GM19025 (cell line): ENCODE data around the gene HOPX.
"Not testable (repeated sequence)": the region's sequence is repeated elsewhere in the genome, so short reads cannot be mapped to it uniquely, and the experiment has no call there.

Experiments used
- ATAC-seq: cut with Tn5 transposase; IDR thresholded peaks from one replicate; pipeline ENCODE4 v1.9.1; 2021; ENCODE audit warnings: mild to moderate bottlenecking, low read depth, moderate library complexity; ENCODE audit not compliant: unreplicated experiment

HOPX gene

DNA sequence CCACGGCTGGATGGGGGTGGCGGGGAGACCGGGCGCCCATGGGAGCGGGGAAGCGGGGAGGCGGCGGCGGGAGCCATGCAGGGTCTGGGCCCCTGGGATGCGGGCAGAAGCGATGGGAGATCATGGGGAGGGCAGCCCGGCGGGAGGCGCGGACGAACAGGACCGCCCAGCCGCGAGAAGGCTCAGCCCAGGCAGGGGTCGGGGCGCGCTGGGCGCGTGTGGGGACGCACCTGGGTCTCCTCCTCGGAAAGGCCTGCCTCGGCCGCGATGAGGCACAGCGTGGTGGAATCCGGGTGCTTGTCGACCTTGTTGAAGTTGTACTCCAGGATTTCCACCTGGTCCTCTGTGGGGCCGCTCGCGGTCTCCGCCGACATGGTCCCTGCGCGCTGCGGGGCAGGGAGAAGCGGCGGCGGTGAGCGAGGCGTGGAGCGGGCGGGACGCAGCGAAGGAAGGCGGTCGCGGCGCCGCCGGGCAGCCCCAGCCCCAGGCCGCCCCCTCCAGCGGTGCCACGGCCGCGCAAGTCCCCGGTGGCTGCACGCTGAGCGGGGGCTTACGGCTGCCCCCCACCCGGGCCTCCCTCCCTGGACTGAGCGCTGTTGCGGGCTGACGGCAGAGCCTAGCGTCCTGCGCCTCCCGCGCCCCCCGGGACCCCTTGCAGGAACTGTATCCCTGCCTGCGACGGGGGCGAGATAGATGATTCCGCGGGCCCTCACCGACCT lies 25.3 kb downstream of the HOPX start:
- no peak for ATAC-seq

DNA sequence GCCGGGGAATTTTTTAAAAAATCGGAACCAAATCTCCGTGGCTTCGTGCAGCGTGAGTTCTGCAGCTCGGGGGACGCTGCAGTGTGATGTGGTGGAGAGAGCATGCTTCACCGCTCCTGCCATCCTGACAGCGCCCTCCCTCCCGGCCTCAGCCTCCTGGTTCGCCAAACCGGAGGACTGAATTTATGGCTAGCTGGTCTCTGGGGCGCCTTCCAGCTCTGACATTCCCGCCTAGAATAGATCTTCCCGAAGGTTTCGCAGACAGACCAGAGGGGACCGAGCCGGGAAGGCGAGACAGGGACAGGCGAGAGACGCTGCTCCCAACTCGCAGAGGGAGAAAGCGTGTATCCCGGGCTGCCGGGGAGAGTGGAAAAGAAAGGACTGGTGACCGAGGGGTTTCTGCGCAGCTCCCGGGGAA lies 25.9 kb downstream of the HOPX start:
- ATAC-seq: no peak

DNA sequence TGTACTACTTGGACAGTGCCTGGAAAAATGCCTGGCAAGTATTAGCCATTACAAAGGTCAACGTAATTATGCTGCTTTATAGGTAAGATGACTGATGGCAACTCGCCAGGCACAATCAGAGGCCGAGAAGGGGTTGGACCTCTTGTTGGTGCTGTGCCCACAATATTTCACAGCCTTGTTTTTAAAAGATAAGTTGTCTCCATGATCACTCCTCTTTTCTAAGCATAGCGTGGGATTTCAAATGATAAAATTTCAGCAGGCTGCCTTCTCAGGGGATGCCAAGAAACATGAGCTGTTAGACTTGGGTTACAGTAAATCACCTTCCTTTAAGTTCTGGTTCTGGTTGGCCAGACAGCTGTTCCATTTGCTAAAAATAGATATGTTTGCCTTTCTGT lies 26.9 kb downstream of the HOPX start:
- ATAC-seq: no peak

DNA sequence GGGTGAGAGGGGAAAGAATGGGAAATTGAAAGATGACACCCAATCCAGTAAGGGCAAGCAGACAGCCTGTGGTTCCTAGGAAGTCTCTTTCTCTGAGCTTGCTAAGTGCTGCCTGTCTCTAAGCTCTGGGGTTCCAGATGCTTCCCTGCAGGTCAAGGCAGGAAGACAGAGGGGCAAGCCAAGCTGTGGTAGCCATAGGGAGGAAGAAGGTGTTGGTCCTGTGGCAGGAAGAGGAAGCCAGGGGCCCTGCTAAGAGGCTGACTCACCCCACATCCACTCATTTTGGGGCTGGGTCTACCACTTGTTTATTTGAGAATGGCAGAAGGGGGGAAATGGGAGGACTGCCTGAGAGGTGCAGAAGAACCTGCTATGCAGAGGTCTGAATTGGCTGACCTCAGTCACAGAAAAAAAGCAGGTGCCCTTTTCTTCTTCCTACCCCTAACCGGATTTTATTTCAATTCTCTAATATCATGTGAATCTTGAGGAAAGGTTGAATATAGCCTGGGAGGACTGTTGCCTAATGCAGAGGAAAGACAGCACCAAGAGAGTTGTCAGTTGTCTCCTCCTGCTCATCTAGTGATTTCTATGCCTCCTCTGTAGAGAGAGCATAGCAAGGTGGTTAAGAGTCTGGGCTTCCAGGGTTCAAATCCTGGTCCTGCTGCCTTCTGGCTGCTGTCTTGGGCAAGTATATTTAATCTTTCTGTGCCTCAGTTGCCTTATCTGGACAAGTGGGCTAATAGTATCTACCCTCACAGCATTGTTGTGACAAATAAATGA lies 27.4 kb downstream of the HOPX start:
- ATAC-seq: no peak

DNA sequence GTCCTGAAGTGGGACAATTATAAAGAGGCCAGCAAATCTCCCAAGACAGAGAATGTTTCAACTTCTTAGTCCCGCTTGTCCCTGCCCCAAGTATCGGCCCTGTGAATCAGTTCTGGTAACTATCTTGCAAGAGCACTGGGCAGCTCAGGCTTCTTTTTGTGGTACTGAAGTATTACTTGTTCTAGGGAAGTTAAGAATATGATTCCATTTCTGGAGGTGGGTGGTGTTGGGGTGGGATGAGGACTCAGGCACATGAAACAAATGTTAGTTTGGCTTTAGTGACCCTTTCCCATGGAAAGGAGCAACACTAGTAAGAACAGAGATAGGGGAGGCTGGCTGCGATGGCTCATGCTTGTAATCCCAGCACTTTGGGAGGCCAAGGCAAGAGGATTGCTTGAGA lies 28.9 kb downstream of the HOPX start:
- ATAC-seq: no peak

DNA sequence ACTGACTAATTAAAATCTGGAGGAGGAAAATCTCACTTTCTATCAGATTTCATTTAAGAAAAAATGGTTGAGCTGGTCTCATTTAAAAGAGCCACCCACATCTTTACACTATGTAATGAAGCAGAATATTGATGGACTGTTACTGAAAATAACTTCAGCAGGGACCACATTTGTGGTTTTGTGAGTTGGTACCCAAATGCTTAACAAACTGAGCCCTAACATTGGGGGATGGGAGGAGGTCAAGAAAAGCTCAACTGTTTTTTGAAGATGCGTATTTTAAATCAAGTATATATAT lies 30.1 kb downstream of the HOPX start:
- ATAC-seq: no peak

DNA sequence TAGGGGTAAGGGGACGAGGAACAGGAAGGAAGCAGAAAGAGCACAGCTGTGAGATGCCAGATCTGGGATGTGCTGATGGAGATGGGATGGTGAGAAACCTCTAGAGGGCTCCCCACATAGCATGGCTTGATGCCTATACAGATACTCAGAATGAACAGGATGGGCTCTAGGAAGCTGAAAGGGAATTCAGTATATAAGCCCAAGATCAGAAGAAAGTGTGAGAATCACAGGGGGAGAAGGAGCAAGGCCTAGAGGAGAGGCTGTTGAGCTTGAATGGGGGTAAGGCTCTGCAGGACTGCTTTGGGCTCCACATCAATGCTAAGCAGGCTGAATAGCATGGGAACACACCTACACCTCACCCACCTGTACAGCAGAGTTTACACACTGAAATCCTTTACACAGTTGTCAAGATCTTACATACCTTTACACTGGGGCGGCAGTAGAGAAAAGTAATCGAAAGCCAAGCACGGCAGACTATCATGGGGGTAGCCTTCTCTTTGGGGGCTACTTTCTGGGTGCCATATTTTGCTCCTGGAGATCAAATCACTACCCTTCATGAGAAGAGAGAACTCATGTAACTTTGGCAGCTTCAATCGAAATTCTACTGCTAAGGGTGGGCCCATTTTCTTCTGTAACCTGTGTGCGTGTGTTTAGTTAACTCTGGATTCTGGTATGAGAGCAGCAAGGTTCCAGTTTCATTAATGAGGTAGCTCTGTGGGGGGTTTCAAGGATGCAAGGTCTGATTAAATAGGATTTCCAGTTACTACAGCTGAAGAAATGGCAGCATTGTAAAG lies 30.6 kb downstream of the HOPX start:
- ATAC-seq: no peak

DNA sequence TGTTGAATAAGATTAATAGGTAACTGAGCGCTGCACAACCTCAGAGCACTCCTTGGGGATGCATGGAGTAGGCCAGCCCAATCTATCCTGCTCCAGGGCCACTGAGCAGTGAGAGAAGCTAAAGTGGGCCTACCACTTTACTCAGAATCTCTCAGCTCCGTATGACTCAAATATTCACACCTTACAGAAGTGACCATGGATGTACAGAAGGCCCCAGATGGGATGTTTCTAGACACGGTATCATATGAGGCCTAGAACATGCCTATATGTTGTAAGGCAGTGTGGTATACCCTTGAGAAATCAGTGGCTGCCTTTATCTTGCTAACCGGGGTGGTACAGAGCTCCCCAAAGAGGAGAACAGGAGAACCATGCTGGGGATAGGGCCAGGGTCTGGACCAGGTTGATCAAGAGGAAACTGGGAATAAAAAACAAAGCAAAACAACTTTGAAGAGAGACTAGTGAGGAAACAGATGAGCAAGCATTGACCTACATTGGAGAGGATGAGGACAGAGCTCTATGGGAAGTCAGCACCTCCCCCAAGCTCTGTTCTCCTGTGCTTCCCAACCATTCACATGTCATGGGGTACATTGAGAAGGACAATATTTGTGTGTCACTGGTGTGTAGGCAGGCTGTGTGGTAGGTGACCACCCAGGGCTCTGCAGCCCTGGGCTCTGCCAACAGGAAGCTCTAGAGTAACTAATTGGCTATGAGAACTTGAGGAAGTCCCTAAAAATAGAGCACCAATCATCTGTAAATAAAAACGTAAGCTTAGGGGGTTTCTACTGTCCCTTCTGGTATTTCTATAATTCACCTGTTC lies 31.4 kb downstream of the HOPX start:
- no peak for ATAC-seq

DNA sequence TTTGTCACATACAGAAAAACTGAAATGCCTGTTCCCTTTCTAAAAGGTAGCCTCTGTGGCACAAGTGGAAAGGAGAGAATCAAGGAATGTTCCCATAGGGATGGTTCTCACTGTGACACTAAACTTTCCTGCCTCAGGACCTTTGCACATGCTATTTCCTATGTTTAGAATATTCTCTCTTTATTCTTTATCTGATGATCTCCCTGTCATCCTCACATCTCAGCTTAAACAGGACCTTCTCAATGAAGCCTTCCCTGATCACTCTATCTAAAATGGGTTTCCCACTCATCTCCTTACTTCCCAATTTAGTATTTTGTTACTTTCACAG lies 32.3 kb downstream of the HOPX start:
- no peak for ATAC-seq

DNA sequence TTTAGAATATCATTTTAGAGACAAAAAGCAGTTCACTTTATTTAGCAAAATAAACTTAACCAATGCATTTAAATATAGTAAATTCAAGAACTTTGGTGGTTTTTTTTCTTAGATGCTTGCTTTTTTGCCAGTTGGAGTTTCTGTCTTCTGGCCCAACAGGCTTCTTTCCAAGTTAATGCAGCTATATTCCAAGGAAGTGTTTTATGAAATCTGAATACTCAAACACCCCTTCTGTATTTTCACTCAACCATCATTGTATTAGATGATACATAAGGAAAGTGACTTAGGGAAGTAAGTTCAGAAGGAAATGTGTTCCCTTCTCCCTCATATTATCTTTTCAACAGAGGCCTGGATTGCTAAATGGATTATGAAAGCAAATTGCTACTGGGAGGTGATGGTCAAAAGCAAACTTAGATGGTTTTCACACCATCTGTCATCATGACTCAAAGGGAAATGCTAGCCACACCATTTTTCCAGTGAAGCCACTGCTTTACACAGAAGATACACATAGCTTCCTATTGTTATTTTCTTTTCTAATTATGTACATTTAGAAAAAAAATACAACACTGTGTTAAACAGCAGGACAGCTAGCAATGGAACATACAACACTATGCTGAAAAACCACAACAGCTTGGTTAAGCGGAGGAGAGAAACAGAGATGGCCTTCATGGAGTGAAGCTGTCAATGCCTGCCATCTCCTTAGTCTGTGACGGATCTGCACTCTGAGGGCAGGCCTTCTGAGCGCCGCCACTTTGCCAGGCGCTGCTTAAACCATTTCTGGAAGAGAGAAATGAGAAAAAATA lies 32.9 kb downstream of the HOPX start:
- ATAC-seq: no peak

DNA sequence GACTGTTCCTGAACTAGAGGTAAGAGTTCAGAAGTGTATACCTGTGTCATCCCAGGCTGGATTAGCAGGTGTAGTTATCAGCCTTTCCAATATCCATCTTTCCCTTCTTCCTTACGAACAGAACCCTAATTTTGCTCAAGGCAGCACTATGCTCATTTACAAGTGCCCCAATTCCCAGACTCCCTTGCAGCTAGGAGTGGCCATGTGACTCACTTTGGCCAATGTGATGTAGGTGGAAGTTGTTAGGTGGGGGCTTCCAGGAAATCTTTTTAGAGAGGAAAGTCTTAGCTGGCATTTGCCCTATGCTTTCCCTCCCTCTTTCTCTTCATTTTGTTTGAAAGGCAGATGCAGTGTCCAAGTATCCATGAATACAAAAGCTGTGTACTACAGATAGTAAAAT lies 34.8 kb downstream of the HOPX start:
- no peak for ATAC-seq

DNA sequence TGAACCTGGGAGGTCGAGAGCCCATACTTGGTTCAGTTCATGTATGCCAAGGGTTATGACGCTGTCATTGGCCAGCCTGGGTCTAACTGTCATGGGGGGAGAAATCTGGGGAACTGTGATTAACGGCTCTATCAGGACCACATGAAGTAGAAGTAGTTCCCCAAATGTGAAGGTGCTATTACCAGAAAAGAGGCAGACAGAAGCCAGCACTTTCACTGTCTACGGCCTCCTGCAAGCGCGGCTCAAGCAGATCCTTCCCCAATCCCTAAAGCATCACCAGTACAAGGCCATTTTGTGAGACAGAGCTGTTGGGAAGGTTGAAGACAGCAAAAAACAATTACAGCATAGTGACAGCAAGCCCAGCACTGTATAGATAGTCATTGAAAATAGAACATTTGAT lies 37.5 kb downstream of the HOPX start:
- ATAC-seq: no peak

DNA sequence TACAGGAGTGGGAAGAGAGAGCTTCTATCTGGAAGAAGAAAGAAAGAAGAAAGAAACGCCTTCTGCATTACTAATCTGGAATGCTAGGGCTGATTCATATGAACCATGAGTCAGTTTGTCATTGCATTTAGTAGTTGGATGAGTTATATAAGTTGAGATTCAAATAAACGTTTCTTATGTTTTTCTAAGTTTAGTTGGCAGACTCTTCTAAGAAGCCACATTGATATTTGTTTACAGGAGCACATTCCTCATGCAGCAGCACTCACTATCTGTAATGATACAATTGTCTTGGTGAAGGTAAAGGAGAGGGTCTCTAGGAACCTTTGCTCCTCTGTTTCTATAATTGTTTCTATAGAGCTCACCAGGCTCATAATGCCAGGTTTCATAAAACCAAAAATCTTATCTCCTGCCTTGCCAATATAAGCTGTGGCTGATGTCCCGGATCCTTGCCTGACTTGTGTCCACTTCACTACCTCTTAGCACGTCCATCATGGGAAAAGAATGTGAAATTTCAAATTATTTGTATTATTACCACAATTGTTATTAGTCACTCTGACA lies 39.5 kb downstream of the HOPX start:
- no peak for ATAC-seq

DNA sequence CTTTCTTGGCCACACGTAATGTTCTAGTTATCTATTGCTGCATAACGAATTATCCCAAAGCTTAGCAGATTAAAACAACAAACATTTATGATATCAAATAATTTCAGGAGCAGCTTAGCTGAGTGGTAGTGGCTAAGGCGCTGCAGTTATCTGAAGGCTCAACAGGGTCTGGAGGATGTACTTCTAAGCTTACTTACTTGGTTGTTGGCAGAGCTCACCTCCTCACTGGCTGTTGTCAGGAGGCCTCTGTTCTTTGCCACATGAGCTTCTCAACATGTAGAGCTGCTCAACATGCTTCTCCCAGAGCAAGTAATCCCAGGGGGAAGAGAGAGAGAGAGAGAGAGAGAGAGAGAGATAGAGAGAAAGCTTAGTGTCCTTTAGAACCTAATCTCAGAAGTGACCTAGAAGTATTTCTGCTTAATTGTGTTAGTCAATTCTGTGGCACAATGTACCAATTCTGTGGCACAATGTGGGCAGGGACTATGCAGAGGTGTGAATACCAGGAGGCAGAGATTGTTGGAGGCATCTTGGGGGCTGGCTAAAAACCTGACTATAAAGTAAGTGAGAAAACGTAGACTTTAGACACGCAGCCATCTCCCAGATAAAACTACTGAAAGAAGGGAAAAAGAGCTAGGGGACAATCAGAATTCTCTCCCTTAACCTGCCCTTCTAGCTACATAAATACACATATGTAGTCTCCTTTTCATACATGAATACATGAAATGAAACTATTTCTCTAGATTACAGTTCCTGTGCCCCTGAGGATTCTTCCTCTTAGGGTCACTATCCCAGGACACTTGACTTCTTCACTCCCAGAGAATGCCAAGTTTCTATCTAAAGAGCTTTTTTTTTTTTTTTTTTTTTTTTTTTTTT lies 40.2 kb downstream of the HOPX start:
- ATAC-seq: no peak

DNA sequence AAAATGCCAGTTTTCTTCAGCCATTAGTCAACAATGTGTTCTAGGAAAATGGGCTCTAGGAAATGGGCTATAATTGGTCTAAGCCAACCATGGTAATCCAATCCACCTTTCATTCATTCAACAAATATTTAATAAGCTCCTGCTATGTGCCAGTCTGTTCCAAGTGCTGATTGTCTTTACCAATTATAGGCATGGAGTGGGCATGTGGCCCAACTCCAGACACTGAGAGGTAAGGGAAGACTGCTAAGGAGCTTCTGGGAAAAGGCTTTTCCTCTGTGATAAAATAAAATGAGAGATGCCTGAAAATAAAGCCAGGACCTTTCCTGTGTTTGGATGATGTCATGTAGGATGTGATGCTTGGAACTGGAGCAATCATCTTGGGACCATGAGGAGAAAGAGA lies 43.3 kb downstream of the HOPX start:
- no peak for ATAC-seq

DNA sequence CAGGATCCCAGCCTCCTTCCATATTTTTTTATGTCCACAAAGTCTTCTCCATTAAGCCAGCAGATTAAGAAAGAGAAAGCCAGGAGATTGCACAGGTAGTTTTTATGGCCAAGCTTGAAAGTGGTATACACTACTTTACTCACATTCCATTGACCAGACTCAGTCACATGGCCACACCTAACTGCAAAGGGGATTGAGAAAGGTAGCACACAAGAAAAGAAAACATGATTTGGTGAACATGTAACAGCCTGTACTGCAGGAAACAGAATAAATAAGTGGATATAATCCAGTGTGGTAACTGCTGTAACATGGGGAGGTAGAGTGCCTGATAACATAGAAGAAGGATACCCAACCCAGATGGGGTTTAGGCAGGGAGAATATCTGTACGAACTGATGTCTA lies 43.9 kb downstream of the HOPX start:
- no peak for ATAC-seq

DNA sequence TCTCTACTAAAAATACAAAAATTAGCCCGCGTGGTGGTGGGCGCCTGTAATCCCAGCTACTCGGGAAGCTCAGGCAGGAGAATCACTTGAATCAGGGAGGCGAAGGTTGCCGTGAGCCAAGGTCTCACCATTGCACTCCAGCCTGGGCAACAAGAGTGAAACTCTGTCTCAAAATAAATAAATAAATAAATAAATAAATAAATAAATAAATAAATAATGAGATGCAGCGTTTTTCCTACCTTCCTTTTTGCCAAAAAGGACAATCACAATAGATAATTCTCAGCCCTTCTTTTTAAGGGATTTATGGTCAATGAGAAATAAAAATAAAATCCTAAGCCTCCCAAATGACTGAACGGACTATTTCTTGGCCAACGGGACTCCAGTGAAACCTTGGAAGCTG lies 46.1 kb downstream of the HOPX start:
- ATAC-seq: not testable (repeated sequence)

DNA sequence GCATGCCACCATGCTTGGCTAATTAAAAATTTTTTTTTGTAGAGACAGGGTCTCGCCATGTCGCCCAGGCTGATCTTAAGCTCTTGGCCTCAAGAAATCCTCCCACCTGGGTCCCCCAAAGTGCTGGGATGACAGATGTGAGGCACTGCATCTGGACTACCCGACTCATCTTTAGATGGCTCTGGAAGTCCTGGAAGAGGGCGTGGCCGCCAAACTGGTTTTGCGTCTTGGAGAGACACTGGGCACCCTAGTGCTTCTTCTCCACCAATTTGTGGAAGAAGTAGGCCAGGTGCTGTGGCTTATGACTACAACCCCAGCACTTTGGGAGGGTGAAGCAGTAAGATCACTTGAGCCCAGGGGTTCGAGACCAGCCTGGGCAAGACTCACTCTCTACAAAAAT lies 47.6 kb downstream of the HOPX start:
- ATAC-seq: no peak
